Measurements from ENCODE around the gene CPSF2.

Gene CPSF2

GRCh38 chr14:92121670-92122350 is at the start of gene CPSF2, which contains the start of gene NDUFB1:
TSS of gene CPSF2 (plus strand) at chr14:92121969. CDS start at chr14:92130985, 9,016 bp downstream.
TSS of gene NDUFB1 (minus strand) at chr14:92121706. CDS start at chr14:92117637, 4,069 bp downstream.
- peak; percentile 96 for ATAC-seq

GRCh38 chr14:92074555-92074954 is 47.2 kb upstream of the CPSF2 start:
- peaks cover 18% of the 10 kb centered on the region for H3K36me3 Mint-ChIP-seq
- H3K4me3 Mint-ChIP-seq = no peak overlapping the region
- no peaks in the 10 kb centered on the region for H3K9me3 Mint-ChIP-seq
- no peak for ATAC-seq
- no peaks in the 10 kb centered on the region for H3K27me3 Mint-ChIP-seq
- H3K27ac Mint-ChIP-seq = no peak overlapping the region
- no peaks in the 10 kb centered on the region for H3K4me1 Mint-ChIP-seq

More at GRCh38 chr14:92121670-92122350, at the start of gene CPSF2, which contains the start of gene NDUFB1:
- Mint-ChIP-seq H3K4me1 (peaks cover 37% of the 10 kb centered on the region), H3K36me3 (peaks cover 10% of the 10 kb centered on the region), H3K27ac (peak within 1 kb of the TSS; percentile 100), H3K27me3 (no peaks in the 10 kb centered on the region), H3K4me3 (peak within 1 kb of the TSS; percentile 99), H3K9me3 (no peaks in the 10 kb centered on the region)

- no peaks in the 10 kb centered on the region for H3K27me3 Mint-ChIP-seq
- H3K27ac Mint-ChIP-seq = no peak overlapping the region
- no peaks in the 10 kb centered on the region for H3K4me1 Mint-ChIP-seq
- ATAC-seq = no peak
- H3K36me3 Mint-ChIP-seq = peaks cover 47% of the 10 kb centered on the region
- no peak overlapping the region for H3K4me3 Mint-ChIP-seq
- H3K9me3 Mint-ChIP-seq = no peaks in the 10 kb centered on the region
Observed at GRCh38 chr14:92088494-92088893, 33.3 kb upstream of the CPSF2 start.

GRCh38 chr14:92093320-92093719 is 28.4 kb upstream of the CPSF2 start:
- H3K4me1 Mint-ChIP-seq = no peaks in the 10 kb centered on the region
- H3K9me3 Mint-ChIP-seq = no peaks in the 10 kb centered on the region
- H3K4me3 Mint-ChIP-seq = no peak overlapping the region
- no peak overlapping the region for H3K27ac Mint-ChIP-seq
- H3K27me3 Mint-ChIP-seq = no peaks in the 10 kb centered on the region
- ATAC-seq = no peak
- peaks cover 17% of the 10 kb centered on the region for H3K36me3 Mint-ChIP-seq

- no peak for ATAC-seq
- Mint-ChIP-seq H3K4me3 (no peak overlapping the region), H3K27me3 (no peaks in the 10 kb centered on the region), H3K27ac (no peak overlapping the region), H3K9me3 (no peaks in the 10 kb centered on the region), H3K36me3 (peaks cover 7% of the 10 kb centered on the region), H3K4me1 (peaks cover 34% of the 10 kb centered on the region)
Observed at GRCh38 chr14:92099802-92100201, 22.0 kb upstream of the CPSF2 start.

GRCh38 chr14:92103363-92103989 is 18.3 kb upstream of the CPSF2 start:
- Mint-ChIP-seq H3K27ac (no peak overlapping the region), H3K36me3 (peaks cover 5% of the 10 kb centered on the region), H3K4me3 (no peak overlapping the region), H3K4me1 (peaks cover 50% of the 10 kb centered on the region), H3K27me3 (no peaks in the 10 kb centered on the region), H3K9me3 (no peaks in the 10 kb centered on the region)
- ATAC-seq = no peak

- Mint-ChIP-seq H3K27me3 (no peaks in the 10 kb centered on the region), H3K9me3 (no peaks in the 10 kb centered on the region), H3K27ac (peak overlapping the region; percentile 81), H3K4me1 (peaks cover 46% of the 10 kb centered on the region), H3K4me3 (peak overlapping the region; percentile 95), H3K36me3 (no peaks in the 10 kb centered on the region)
- ATAC-seq = no peak
Observed at GRCh38 chr14:92105073-92105892, 16.5 kb upstream of the CPSF2 start.

GRCh38 chr14:92105893-92106142 is 16.0 kb upstream of the CPSF2 start:
- no peaks in the 10 kb centered on the region for H3K36me3 Mint-ChIP-seq
- no peaks in the 10 kb centered on the region for H3K9me3 Mint-ChIP-seq
- peak overlapping the region; percentile 95 for H3K4me3 Mint-ChIP-seq
- peaks cover 41% of the 10 kb centered on the region for H3K4me1 Mint-ChIP-seq
- ATAC-seq = peak; percentile 27
- H3K27me3 Mint-ChIP-seq = no peaks in the 10 kb centered on the region
- peak overlapping the region; percentile 81 for H3K27ac Mint-ChIP-seq

- Mint-ChIP-seq H3K9me3 (no peaks in the 10 kb centered on the region), H3K36me3 (no peaks in the 10 kb centered on the region), H3K4me3 (peak within 1 kb of the TSS; percentile 95), H3K27me3 (no peaks in the 10 kb centered on the region), H3K27ac (peak within 1 kb of the TSS; percentile 81), H3K4me1 (peaks cover 41% of the 10 kb centered on the region)
- peak; percentile 97 for ATAC-seq
Observed at GRCh38 chr14:92106143-92106926, 15.4 kb upstream of the CPSF2 start, which contains the start of gene ATXN3. TSS of gene ATXN3 (minus strand) at chr14:92106582. CDS start at chr14:92106552, 30 bp downstream.

GRCh38 chr14:92108345-92109254 is 13.2 kb upstream of the CPSF2 start:
- no peak for ATAC-seq
- H3K4me3 Mint-ChIP-seq = peak overlapping the region; percentile 49
- H3K9me3 Mint-ChIP-seq = no peaks in the 10 kb centered on the region

GRCh38 chr14:92109490-92109889 is 12.3 kb upstream of the CPSF2 start:
- Mint-ChIP-seq H3K27ac (no peak overlapping the region), H3K9me3 (no peaks in the 10 kb centered on the region), H3K36me3 (no peaks in the 10 kb centered on the region), H3K4me1 (peaks cover 22% of the 10 kb centered on the region), H3K27me3 (no peaks in the 10 kb centered on the region), H3K4me3 (no peak overlapping the region)
- no peak for ATAC-seq

More at GRCh38 chr14:92108345-92109254, 13.2 kb upstream of the CPSF2 start:
- H3K27ac Mint-ChIP-seq = peak overlapping the region; percentile 38
- no peaks in the 10 kb centered on the region for H3K36me3 Mint-ChIP-seq
- no peaks in the 10 kb centered on the region for H3K27me3 Mint-ChIP-seq
- H3K4me1 Mint-ChIP-seq = peaks cover 22% of the 10 kb centered on the region

GRCh38 chr14:92121207-92121669 is 531 bp upstream of the CPSF2 start:
- Mint-ChIP-seq H3K4me3 (peak overlapping the region; percentile 99), H3K27ac (peak overlapping the region; percentile 100), H3K9me3 (no peaks in the 10 kb centered on the region), H3K27me3 (no peaks in the 10 kb centered on the region), H3K4me1 (peaks cover 36% of the 10 kb centered on the region), H3K36me3 (peaks cover 13% of the 10 kb centered on the region)
- ATAC-seq = peak; percentile 44

- Mint-ChIP-seq H3K4me1 (peaks cover 42% of the 10 kb centered on the region), H3K4me3 (peak overlapping the region; percentile 99), H3K27ac (peak overlapping the region; percentile 100), H3K27me3 (no peaks in the 10 kb centered on the region), H3K36me3 (peaks cover 12% of the 10 kb centered on the region), H3K9me3 (no peaks in the 10 kb centered on the region)
- peak; percentile 24 for ATAC-seq
Observed at GRCh38 chr14:92122351-92122677, 545 bp downstream of the CPSF2 start.

GRCh38 chr14:92122761-92123160 is 992 bp downstream of the CPSF2 start:
- H3K4me1 Mint-ChIP-seq = peaks cover 47% of the 10 kb centered on the region
- peak overlapping the region; percentile 99 for H3K4me3 Mint-ChIP-seq
- ATAC-seq = no peak

More at GRCh38 chr14:92122761-92123160, 992 bp downstream of the CPSF2 start:
- no peaks in the 10 kb centered on the region for H3K27me3 Mint-ChIP-seq
- no peaks in the 10 kb centered on the region for H3K9me3 Mint-ChIP-seq
- H3K36me3 Mint-ChIP-seq = peaks cover 17% of the 10 kb centered on the region
- H3K27ac Mint-ChIP-seq = peak overlapping the region; percentile 100
